ENCODE data around the gene ARID5A. TPM values are rescaled to one million over a fixed set of nuclear protein-coding genes. Genes with fewer than 3 reads are reported as not detected.

ARID5A gene
- total and polyA plus RNA-seq, 2 experiments from 2014 or later, result 5.5 to 7.7 TPM

DNA sequence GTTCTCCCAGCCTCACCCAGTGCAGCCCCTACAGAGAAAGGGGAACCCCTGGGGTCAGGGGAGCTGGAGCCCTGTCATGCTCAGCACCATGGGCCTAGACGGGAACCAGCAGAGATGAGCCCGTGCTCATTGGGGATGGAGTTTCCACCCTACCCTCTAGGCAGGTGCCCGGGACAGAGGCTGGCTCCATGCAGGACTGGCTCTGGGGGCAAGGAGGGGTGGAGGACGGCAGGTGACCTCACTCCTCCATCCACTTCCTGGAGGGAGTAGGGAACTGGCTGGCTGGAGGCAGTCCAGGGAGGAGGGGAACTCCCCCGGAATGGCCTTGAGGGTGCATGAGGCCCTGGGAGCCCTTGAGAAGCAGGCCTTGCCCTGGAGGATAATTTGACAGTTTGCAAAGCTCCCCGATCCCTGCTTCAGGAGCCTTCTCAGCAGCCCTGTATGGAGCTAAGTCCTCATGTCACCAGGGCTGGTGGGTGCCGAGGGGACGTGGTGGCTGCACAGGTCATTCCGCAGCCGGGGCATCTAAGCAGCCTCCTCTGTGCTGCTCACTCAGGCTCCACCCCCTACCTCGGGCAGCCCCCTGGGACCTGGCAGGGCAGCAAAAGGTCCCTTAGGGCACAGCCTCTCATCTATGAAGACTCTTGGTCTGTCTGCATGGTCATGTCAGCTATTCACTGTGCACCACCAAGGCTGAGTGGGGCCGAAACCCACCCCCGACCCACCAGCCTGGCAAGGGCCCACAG lies 33.5 kb upstream of the ARID5A start:
- no peak for DNase-seq (ENCODE audit: low spot score)
- H3K27me3 ChIP-seq (ENCODE audit: insufficient read depth), result peaks cover 5% of the 10 kb centered on the region; the same call in 1 of the 2 replicates
- no peaks in the 10 kb centered on the region for H3K36me3 ChIP-seq (ENCODE audit: insufficient read depth)
- H3K4me2 ChIP-seq, result no peak overlapping the region
- no peak overlapping the region for H3K4me3 Mint-ChIP-seq
- no peaks in the 10 kb centered on the region; the same call in 1 of the 2 replicates for H3K4me1 ChIP-seq (ENCODE audit: insufficient read depth)
- no peak overlapping the region for H3K4me3 ChIP-seq
- no peak overlapping the region for H2AFZ ChIP-seq
- ATAC-seq, result no peak
- H3K4me1 Mint-ChIP-seq, result peaks cover 18% of the 10 kb centered on the region
- no peaks in the 10 kb centered on the region for H3K9me2 ChIP-seq (ENCODE audit: insufficient read depth)
- no peak overlapping the region for H3K27ac ChIP-seq (ENCODE audit: low read depth)
- no peaks in the 10 kb centered on the region for H3F3A ChIP-seq (replicated peaks; ENCODE audit: low read depth)
- no peak overlapping the region for H3K27ac Mint-ChIP-seq
- H3K9me3 Mint-ChIP-seq, result no peaks in the 10 kb centered on the region; the same call in 2 of the 3 replicates
- TF ChIP-seq STAT1 (IDR thresholded peaks at IDR 0.05; ENCODE audit: unreplicated experiment), result no peak
- H3K27me3 Mint-ChIP-seq (ENCODE audit: insufficient read depth, low read depth, poor library complexity), result peaks cover 24% of the 10 kb centered on the region
- no peaks in the 10 kb centered on the region for H4K20me1 ChIP-seq (replicated peaks; ENCODE audit: insufficient read depth)
- no peaks in the 10 kb centered on the region; the same call in 2 of the 3 replicates for H3K36me3 Mint-ChIP-seq (ENCODE audit: low read depth)
- no peaks in the 10 kb centered on the region for H3K79me2 ChIP-seq (replicated peaks; ENCODE audit: insufficient read depth)

DNA sequence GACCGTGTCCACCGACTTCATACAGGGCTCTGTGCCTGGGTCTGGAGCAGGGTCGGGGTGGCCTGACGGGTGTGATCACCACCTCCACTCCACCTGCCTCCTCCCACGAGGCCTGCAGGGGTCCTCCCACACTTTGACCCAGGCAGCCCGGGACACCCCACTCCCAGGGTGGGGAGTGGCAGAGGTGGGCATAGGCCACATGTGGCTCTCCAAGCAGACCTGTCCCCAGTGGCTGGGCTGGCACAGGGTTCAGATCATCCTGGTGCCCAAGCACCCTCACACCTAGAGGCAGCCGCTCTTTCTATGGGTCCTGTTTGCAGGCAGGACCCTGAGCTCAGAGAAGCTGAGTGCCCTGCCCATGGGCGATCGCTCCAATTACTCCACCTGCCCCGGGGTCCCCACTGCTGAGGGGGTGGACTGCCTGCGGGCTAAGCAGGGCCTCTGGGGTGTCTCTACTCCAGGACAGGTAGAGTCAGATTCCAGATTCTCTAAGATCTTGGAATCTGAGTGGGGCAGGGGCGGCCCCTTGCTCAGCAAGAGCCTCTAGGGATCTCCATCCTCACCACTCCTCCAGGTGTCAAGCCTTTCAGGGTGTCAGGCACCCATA lies 32.8 kb upstream of the ARID5A start:
- H4K20me1 ChIP-seq (replicated peaks; ENCODE audit: insufficient read depth), result no peaks in the 10 kb centered on the region

More for the DNA sequence above, 32.8 kb upstream of the ARID5A start:
- ATAC-seq, result no peak
- H3K9me3 Mint-ChIP-seq, result no peaks in the 10 kb centered on the region; the same call in 2 of the 3 replicates
- peaks cover 15% of the 10 kb centered on the region for H3K4me1 Mint-ChIP-seq
- H3K4me2 ChIP-seq, result no peak overlapping the region
- no peak overlapping the region for H3K4me3 Mint-ChIP-seq
- H2AFZ ChIP-seq, result no peak overlapping the region
- TF ChIP-seq EZH2 (IDR thresholded peaks at IDR 0.05; ENCODE audit: low read depth, unreplicated experiment), result no peak
- TF ChIP-seq EZH2phosphoT487 (IDR thresholded peaks at IDR 0.05; ENCODE audit: unreplicated experiment), result no peak
- TF ChIP-seq POLR2AphosphoS5 (IDR thresholded peaks at IDR 0.05; ENCODE audit: low read depth), result no peak
- no peak for TF ChIP-seq STAT1 (IDR thresholded peaks at IDR 0.05; ENCODE audit: unreplicated experiment)
- TF ChIP-seq, protein P1, sequence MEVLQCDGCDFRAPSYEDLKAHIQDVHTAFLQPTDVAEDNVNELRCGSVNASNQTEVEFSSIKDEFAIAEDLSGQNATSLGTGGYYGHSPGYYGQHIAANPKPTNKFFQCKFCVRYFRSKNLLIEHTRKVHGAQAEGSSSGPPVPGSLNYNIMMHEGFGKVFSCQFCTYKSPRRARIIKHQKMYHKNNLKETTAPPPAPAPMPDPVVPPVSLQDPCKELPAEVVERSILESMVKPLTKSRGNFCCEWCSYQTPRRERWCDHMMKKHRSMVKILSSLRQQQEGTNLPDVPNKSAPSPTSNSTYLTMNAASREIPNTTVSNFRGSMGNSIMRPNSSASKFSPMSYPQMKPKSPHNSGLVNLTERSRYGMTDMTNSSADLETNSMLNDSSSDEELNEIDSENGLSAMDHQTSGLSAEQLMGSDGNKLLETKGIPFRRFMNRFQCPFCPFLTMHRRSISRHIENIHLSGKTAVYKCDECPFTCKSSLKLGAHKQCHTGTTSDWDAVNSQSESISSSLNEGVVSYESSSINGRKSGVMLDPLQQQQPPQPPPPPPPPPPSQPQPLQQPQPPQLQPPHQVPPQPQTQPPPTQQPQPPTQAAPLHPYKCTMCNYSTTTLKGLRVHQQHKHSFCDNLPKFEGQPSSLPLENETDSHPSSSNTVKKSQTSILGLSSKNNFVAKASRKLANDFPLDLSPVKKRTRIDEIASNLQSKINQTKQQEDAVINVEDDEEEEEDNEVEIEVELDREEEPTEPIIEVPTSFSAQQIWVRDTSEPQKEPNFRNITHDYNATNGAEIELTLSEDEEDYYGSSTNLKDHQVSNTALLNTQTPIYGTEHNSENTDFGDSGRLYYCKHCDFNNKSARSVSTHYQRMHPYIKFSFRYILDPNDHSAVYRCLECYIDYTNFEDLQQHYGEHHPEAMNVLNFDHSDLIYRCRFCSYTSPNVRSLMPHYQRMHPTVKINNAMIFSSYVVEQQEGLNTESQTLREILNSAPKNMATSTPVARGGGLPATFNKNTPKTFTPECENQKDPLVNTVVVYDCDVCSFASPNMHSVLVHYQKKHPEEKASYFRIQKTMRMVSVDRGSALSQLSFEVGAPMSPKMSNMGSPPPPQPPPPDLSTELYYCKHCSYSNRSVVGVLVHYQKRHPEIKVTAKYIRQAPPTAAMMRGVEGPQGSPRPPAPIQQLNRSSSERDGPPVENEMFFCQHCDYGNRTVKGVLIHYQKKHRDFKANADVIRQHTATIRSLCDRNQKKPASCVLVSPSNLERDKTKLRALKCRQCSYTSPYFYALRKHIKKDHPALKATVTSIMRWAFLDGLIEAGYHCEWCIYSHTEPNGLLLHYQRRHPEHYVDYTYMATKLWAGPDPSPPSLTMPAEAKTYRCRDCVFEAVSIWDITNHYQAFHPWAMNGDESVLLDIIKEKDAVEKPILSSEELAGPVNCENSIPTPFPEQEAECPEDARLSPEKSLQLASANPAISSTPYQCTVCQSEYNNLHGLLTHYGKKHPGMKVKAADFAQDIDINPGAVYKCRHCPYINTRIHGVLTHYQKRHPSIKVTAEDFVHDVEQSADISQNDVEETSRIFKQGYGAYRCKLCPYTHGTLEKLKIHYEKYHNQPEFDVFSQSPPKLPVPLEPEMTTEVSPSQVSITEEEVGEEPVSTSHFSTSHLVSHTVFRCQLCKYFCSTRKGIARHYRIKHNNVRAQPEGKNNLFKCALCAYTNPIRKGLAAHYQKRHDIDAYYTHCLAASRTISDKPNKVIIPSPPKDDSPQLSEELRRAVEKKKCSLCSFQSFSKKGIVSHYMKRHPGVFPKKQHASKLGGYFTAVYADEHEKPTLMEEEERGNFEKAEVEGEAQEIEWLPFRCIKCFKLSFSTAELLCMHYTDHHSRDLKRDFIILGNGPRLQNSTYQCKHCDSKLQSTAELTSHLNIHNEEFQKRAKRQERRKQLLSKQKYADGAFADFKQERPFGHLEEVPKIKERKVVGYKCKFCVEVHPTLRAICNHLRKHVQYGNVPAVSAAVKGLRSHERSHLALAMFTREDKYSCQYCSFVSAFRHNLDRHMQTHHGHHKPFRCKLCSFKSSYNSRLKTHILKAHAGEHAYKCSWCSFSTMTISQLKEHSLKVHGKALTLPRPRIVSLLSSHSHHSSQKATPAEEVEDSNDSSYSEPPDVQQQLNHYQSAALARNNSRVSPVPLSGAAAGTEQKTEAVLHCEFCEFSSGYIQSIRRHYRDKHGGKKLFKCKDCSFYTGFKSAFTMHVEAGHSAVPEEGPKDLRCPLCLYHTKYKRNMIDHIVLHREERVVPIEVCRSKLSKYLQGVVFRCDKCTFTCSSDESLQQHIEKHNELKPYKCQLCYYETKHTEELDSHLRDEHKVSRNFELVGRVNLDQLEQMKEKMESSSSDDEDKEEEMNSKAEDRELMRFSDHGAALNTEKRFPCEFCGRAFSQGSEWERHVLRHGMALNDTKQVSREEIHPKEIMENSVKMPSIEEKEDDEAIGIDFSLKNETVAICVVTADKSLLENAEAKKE (CRISPR knock-in tag; IDR thresholded peaks at IDR 0.05), result no peak
- TF ChIP-seq, protein P2, sequence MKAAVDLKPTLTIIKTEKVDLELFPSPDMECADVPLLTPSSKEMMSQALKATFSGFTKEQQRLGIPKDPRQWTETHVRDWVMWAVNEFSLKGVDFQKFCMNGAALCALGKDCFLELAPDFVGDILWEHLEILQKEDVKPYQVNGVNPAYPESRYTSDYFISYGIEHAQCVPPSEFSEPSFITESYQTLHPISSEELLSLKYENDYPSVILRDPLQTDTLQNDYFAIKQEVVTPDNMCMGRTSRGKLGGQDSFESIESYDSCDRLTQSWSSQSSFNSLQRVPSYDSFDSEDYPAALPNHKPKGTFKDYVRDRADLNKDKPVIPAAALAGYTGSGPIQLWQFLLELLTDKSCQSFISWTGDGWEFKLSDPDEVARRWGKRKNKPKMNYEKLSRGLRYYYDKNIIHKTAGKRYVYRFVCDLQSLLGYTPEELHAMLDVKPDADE (IDR thresholded peaks at IDR 0.05), result no peak
- TF ChIP-seq ZNF114 (CRISPR knock-in tag; IDR thresholded peaks at IDR 0.05), result no peak
- no peak for TF ChIP-seq ZNF331 (CRISPR knock-in tag; IDR thresholded peaks at IDR 0.05; ENCODE audit: low read depth)
- no peaks in the 10 kb centered on the region; the same call in 1 of the 2 replicates for H3K4me1 ChIP-seq (ENCODE audit: insufficient read depth)
- peaks cover 10% of the 10 kb centered on the region for H3K27me3 ChIP-seq (ENCODE audit: insufficient read depth)
- DNase-seq (ENCODE audit: low spot score), result no peak
- H3K9me2 ChIP-seq (ENCODE audit: insufficient read depth), result no peaks in the 10 kb centered on the region
- no peak overlapping the region for H3K27ac ChIP-seq (ENCODE audit: low read depth)
- H3K79me2 ChIP-seq (replicated peaks; ENCODE audit: insufficient read depth), result no peaks in the 10 kb centered on the region
- H3K27ac Mint-ChIP-seq, result no peak overlapping the region
- peaks cover 22% of the 10 kb centered on the region for H3K27me3 Mint-ChIP-seq (ENCODE audit: insufficient read depth, low read depth, poor library complexity)
- no peaks in the 10 kb centered on the region; the same call in 1 of the 2 replicates for H3K36me3 ChIP-seq (ENCODE audit: insufficient read depth)
- H3F3A ChIP-seq (replicated peaks; ENCODE audit: low read depth), result 0 out of 2 replicates have a peak, but pooled peaks cover under 1% of the 10 kb centered on the region
- H3K4me3 ChIP-seq, result no peak overlapping the region
- no peaks in the 10 kb centered on the region; the same call in 2 of the 3 replicates for H3K36me3 Mint-ChIP-seq (ENCODE audit: low read depth)
